GM12878 (cell line): ENCODE results near the gene SLC25A46. TPM values are rescaled to one million over a fixed set of nuclear protein-coding genes. Genes with fewer than 3 reads are reported as not detected.

Experiments used
- ATAC-seq: fragments of 200-7000 bp; cut with Tn5 transposase; 3 replicates; pipeline ENCODE4 v1.9.1; 2020; ENCODE audit warnings: mild to moderate bottlenecking, moderate library complexity
- BruUV-seq: library from RNA; stranded (reverse); fragments of 400-500 nt; replicated peaks from 2 replicates; lab custom pipeline; 2021; lab: Mats Ljungman, UMichigan
- CTCF ChIA-PET: fragments of 300-600 bp; sonication (Branson Sonifier 250); formaldehyde crosslinking; extraction: SDS; loops from one replicate; lab custom pipeline; 2021; ENCODE audit warnings: inconsistent platforms; lab: Yijun Ruan, JAX
- POLR2A ChIA-PET: fragments of 350-600 bp; formaldehyde crosslinking; extraction: SDS; loops from one replicate; lab custom pipeline; 2021; ENCODE audit warnings: inconsistent platforms; lab: Charles Lee
- RAD21 ChIA-PET: fragments of 300-600 bp; sonication (Branson Sonifier 250); formaldehyde crosslinking; loops from one replicate; lab custom pipeline; 2023; ENCODE audit warnings: antibody characterized with exemption; ENCODE audit not compliant: unreplicated experiment; lab: Charles Lee
- SMC1A ChIA-PET: fragments of 300-600 bp; sonication (Branson Sonifier 250); formaldehyde crosslinking; loops from one replicate; lab custom pipeline; 2023; ENCODE audit not compliant: unreplicated experiment, uncharacterized antibody; lab: Charles Lee
- DNase-seq: peaks from one replicate; pipeline ENCODE4 v3.0.0-alpha.2; 2011; ENCODE audit warnings: low read depth, low spot score
- FAIRE-seq: peaks from 3 replicates; lab custom pipeline; 2011; peaks lifted over from hg19 to GRCh38; lab: Jason Lieb, UNC
- H2AFZ ChIP-seq: 2 replicates; pipeline ENCODE4 v1.6.0; 2011; ENCODE audit warnings: low read depth, low read length, control low read depth; ENCODE audit not compliant: control insufficient read depth
- H3K27ac ChIP-seq: 2 replicates; pipeline ENCODE4 v1.5.1; 2011; ENCODE audit warnings: control low read depth; ENCODE audit not compliant: control insufficient read depth, insufficient read depth
- H3K27me3 ChIP-seq, 2 experiments: replicated peaks in 1 of 2; 2 replicates each; pipeline versions ENCODE4 v1.6.0 to v1.6.1; 2011; ENCODE audit warnings: low read length in 1 of 2; ENCODE audit not compliant: control insufficient read depth in 2 of 2, insufficient read depth in 2 of 2
- H3K36me3 ChIP-seq, 2 experiments: 2 replicates each; pipeline ENCODE4 v1.5.1; 2011; ENCODE audit warnings: low read length in 1 of 2; ENCODE audit not compliant: control insufficient read depth in 2 of 2, insufficient read depth in 2 of 2
- H3K4me1 ChIP-seq: 2 replicates; pipeline ENCODE4 v1.6.1; 2011; ENCODE audit warnings: mild to moderate bottlenecking, low read length, moderate library complexity, mixed read lengths; ENCODE audit not compliant: control insufficient read depth, insufficient read depth
- H3K4me2 ChIP-seq: 2 replicates; pipeline ENCODE4 v1.6.0; 2011; ENCODE audit warnings: control low read depth; ENCODE audit not compliant: control insufficient read depth, insufficient read depth
- H3K4me3 ChIP-seq: fragments of 200-600 bp; sonication (generic); 2 replicates; pipeline ENCODE4 v1.5.1; 2016
- H3K79me2 ChIP-seq: 2 replicates; pipeline ENCODE4 v1.6.0; 2011; ENCODE audit warnings: low read length; ENCODE audit not compliant: control insufficient read depth, insufficient read depth
- H3K9ac ChIP-seq: 2 replicates; pipeline ENCODE4 v1.8.0; 2011; ENCODE audit warnings: low read length, control low read depth, mixed read lengths; ENCODE audit not compliant: control insufficient read depth, insufficient read depth
- H3K9me3 ChIP-seq: replicated peaks from 3 replicates; pipeline ENCODE4 v1.5.1; 2011; ENCODE audit warnings: mild to moderate bottlenecking, low read length; ENCODE audit not compliant: control insufficient read depth, insufficient read depth
- H4K20me1 ChIP-seq: 2 replicates; pipeline ENCODE4 v1.6.0; 2011; ENCODE audit not compliant: control insufficient read depth, insufficient read depth
- ATF7 ChIP-seq: fragments of 450-650 bp; IDR thresholded peaks from 2 replicates; pipeline ENCODE4 v1.6.1; 2016; ENCODE audit warnings: low read depth, mild to moderate bottlenecking
- CREM ChIP-seq: IDR thresholded peaks from 2 replicates; pipeline ENCODE4 v1.6.1; 2014; ENCODE audit warnings: antibody characterized with exemption, low read depth
- HCFC1 ChIP-seq: fragments of 150-350 bp; IDR thresholded peaks from 2 replicates; pipeline ENCODE4 v1.6.1; 2014; ENCODE audit warnings: low read length
- IRF5 ChIP-seq: fragments of 450-650 bp; IDR thresholded peaks from 2 replicates; pipeline ENCODE4 v1.6.1; 2017; ENCODE audit warnings: borderline replicate concordance
- MAX ChIP-seq: IDR thresholded peaks from 2 replicates; pipeline ENCODE4 v1.6.1; 2012; ENCODE audit warnings: low read depth, low read length, improper control_type of control experiment
- NRF1 ChIP-seq: conservative IDR thresholded peaks from 2 replicates; pipeline ENCODE4 v1.6.1; 2011; ENCODE audit warnings: mild to moderate bottlenecking, low read depth, low read length, improper control_type of control experiment
- POLR2AphosphoS5 ChIP-seq: IDR thresholded peaks from 2 replicates; pipeline ENCODE4 v1.6.1; 2011; ENCODE audit warnings: mild to moderate bottlenecking, low read length, inconsistent platforms
- PRDM15 ChIP-seq: fragments of 450-650 bp; formaldehyde crosslinking; IDR thresholded peaks from 2 replicates; pipeline ENCODE4 v1.4.0; 2020; ENCODE audit warnings: mild to moderate bottlenecking, moderate library complexity
- SREBF1 ChIP-seq: IDR thresholded peaks from 2 replicates; pipeline ENCODE4 v1.6.1; 2012; ENCODE audit warnings: mild to moderate bottlenecking, low read length
- STAT1 ChIP-seq: fragments of 450-650 bp; conservative IDR thresholded peaks from 2 replicates; pipeline ENCODE4 v1.6.1; 2014; ENCODE audit warnings: antibody characterized with exemption, mild to moderate bottlenecking
- TCF7 ChIP-seq: IDR thresholded peaks from 2 replicates; pipeline ENCODE4 v1.6.1; 2014; ENCODE audit warnings: antibody characterized with exemption, borderline replicate concordance
- YBX1 ChIP-seq: fragments of 450-650 bp; IDR thresholded peaks from 2 replicates; pipeline ENCODE4 v1.6.1; 2016; ENCODE audit warnings: antibody characterized with exemption
- ZBTB40 ChIP-seq: fragments of 450-650 bp; IDR thresholded peaks from 2 replicates; pipeline ENCODE4 v1.6.1; 2016; ENCODE audit warnings: mild to moderate bottlenecking, moderate library complexity, borderline replicate concordance
- WGBS: methylation state at CpG from one replicate; pipeline ENCODE4 v1.1.6; 2016; ENCODE audit warnings: low lambda C conversion rate; ENCODE audit not compliant: insufficient replicate concordance, insufficient coverage; ENCODE audit errors: missing lambda C conversion rate; 5-methylcytosine and 5-hydroxymethylcytosine counted together
- in situ Hi-C: fragments of 300-500 bp; cut with MboI; formaldehyde crosslinking; loops from 9 replicates; pipeline ENCODE4 v1.14.3; 2018; ENCODE audit warnings: mixed read lengths
- intact Hi-C: fragments of 100-400 bp; cut with micrococcal nuclease; formaldehyde crosslinking; loops from one replicate; pipeline ENCODE4 v1.14.2; 2022; ENCODE audit not compliant: unreplicated experiment
- polyA plus RNA-seq, 11 experiments: library from polyadenylated mRNA; depleted of rRNA in 4 of 11; unstranded in 6 of 11; stranded (reverse) in 5 of 11; fragments of >200 nt; fragmentation: Nextera tagmentation in 4 of 11; fragmentation: Illumina TruSeq in 1 of 11; extraction: Ambion mirVana in 4 of 11; extraction: Trizol in 1 of 11; gene quantifications; 1 replicate in 1 of 11; 2 replicates in 10 of 11; pipeline versions ENCODE4 v1.2.1 to v1.2.3, GENCODE V29; 2011 to 2016; ENCODE audit warnings: inconsistent platforms in 2 of 11, missing spikeins in 2 of 11, low read depth in 1 of 11
- total RNA-seq, 4 experiments: library from RNA; depleted of rRNA in 3 of 4; stranded (reverse); fragments of >200 nt in 3 of 4; fragmentation: Illumina TruSeq in 1 of 4; extraction: Trizol in 1 of 4; gene quantifications; 2 replicates each; pipeline versions ENCODE4 v1.2.1 to v1.2.3, GENCODE V29; 2013 to 2021

Gene SLC25A46
- total and polyA plus RNA-seq, 10 of the 15 experiments (the other 5 are each of a cell fraction or from before 2014, with no cell fraction given), result 18.0 to 89.6 (median 68.2) TPM

- TF ChIP-seq ATF7, result peak; percentile 27; the same call in 1 of the 2 replicates
- no peak for TF ChIP-seq ZBTB40
- no peak for TF ChIP-seq IRF5
- no peak for TF ChIP-seq SREBF1
Measured at GRCh38 chr5:110716247-110717245, 22.3 kb upstream of the SLC25A46 start (continued).

- 71% methylated on average over 2 of the region's 2 CpGs for WGBS
- intact Hi-C loops, result no loop called here
- H3K27me3 ChIP-seq, result no peaks in the 10 kb centered on the region
- H2AFZ ChIP-seq, result no peak overlapping the region
- H3K9me3 ChIP-seq, result no peaks in the 10 kb centered on the region
- H3K27ac ChIP-seq, result no peak overlapping the region
- ATAC-seq (no peak), FAIRE-seq (no peak), DNase-seq (no peak)
- ChIA-PET POLR2A (no interaction called here), RAD21 (no interaction called here), SMC1A (interaction anchor here (0.8 to 0.9 kb wide), 2 partner anchors 18 to 20 kb away, joined by 3 read pairs; no protein-coding TSS in a partner anchor), CTCF (no interaction called here)
- no peak overlapping the region for H3K4me3 ChIP-seq
- no peak overlapping the region for H3K9ac ChIP-seq
- peaks cover 2% of the 10 kb centered on the region; the same call in 1 of the 2 replicates for H3K4me1 ChIP-seq
- BruUV-seq, result no TSS peak
- in situ Hi-C loops, result no loop called here
- H4K20me1 ChIP-seq, result no peaks in the 10 kb centered on the region
- no peaks in the 10 kb centered on the region for H3K79me2 ChIP-seq
- no peak overlapping the region for H3K4me2 ChIP-seq
- no peaks in the 10 kb centered on the region for H3K36me3 ChIP-seq
- TF ChIP-seq STAT1, result no peak
- no peak for TF ChIP-seq YBX1
- TF ChIP-seq POLR2AphosphoS5, result no peak
- TF ChIP-seq NRF1, result no peak
- no peak for TF ChIP-seq TCF7
- TF ChIP-seq MAX, result no peak
- TF ChIP-seq HCFC1, result no peak
- TF ChIP-seq CREM, result no peak
- TF ChIP-seq PRDM15 (CRISPR knock-in tag), result no peak
Measured at GRCh38 chr5:110718311-110718710, 20.5 kb upstream of the SLC25A46 start.
